Sigmoid colon (tissue), 7 donors: ENCODE results near the gene GET4. TPM values are rescaled to one million over a fixed set of nuclear protein-coding genes. Genes with fewer than 3 reads are reported as not detected.

ENCODE experiments used
- DNase-seq: peaks from one replicate; pipeline ENCODE4 v3.0.0-alpha.2; 2019
- H3K27ac ChIP-seq, 4 donors: fragments of 200-600 bp; sonication (generic); one replicate each; pipeline ENCODE4 v1.5.1; 2016 to 2019; ENCODE audit warnings: mild to moderate bottlenecking in 1 of 4
- H3K27me3 ChIP-seq, 3 donors: fragments of 200-600 bp; sonication (generic); one replicate each; pipeline ENCODE4 v1.5.1; 2019; ENCODE audit warnings: mild to moderate bottlenecking in 1 of 3
- H3K36me3 ChIP-seq, 4 donors: fragments of 200-600 bp; sonication (generic); one replicate each; pipeline ENCODE4 v1.5.1; 2016 to 2019
- H3K4me1 ChIP-seq, 4 donors: fragments of 200-600 bp; sonication (generic); one replicate each; pipeline ENCODE4 v1.5.1; 2017 to 2019
- H3K4me3 ChIP-seq, 4 donors: fragments of 200-600 bp; sonication (generic); one replicate each; pipeline ENCODE4 v1.5.1; 2017 to 2019; ENCODE audit warnings: mild to moderate bottlenecking in 2 of 4, moderate library complexity in 1 of 4
- H3K9me3 ChIP-seq, 4 donors: fragments of 200-600 bp in 3 of 4; sonication (generic) in 3 of 4; one replicate each; pipeline versions ENCODE4 v1.5.1 to v1.6.1; 2013 to 2019
- CTCF ChIP-seq, 4 experiments: fragments of 450-650 bp in 3 of 4; fragments of 200-600 bp in 1 of 4; IDR thresholded peaks; one replicate each; pipeline ENCODE4 v1.5.1; 2016 to 2019; ENCODE audit warnings: antibody characterized with exemption in 4 of 4, mild to moderate bottlenecking in 3 of 4, moderate library complexity in 2 of 4
- EP300 ChIP-seq, 4 donors: sonication (generic); formaldehyde crosslinking; IDR thresholded peaks; one replicate each; pipeline ENCODE4 v1.6.1; 2017; ENCODE audit warnings: antibody characterized with exemption in 4 of 4
- POLR2A ChIP-seq, 2 donors: fragments of 450-650 bp; IDR thresholded peaks; one replicate each; pipeline ENCODE4 v1.6.1; 2016; ENCODE audit warnings: antibody characterized with exemption in 2 of 2, mild to moderate bottlenecking in 2 of 2, moderate library complexity in 2 of 2
- POLR2AphosphoS5 ChIP-seq, 4 donors: sonication (generic); formaldehyde crosslinking; IDR thresholded peaks; one replicate each; pipeline ENCODE4 v1.6.1; 2017; ENCODE audit warnings: antibody characterized with exemption in 4 of 4
- WGBS, 2 donors: extraction: QIAGEN DNeasy Blood & Tissue Kit; methylation state at CpG; one replicate each; pipeline ENCODE4 v1.1.7; 2013; 5-methylcytosine and 5-hydroxymethylcytosine counted together
- intact Hi-C: fragments of 100-400 bp; cut with DNase I; formaldehyde crosslinking; loops from one replicate; pipeline ENCODE4 v1.15.1; 2023
- polyA plus RNA-seq, 3 donors: library from polyadenylated mRNA; stranded (reverse); fragments of 200-250 nt; gene quantifications; one replicate each; pipeline ENCODE4 v1.2.3, GENCODE V29; 2013
- total RNA-seq, 4 donors: library from RNA; depleted of rRNA; stranded (reverse); fragments of >200 nt; gene quantifications; one replicate each; pipeline ENCODE4 v1.1.0, GENCODE V29; 2016
- donor health status: healthy with polysubstance abuse.
- donor health status: Bipolar disorder and iron deficiency.
- donor health status: healthy.

Gene GET4
- total and polyA plus RNA-seq, 7 donors = 20.3 to 51.4 (median 27.0) TPM

GRCh38 chr7:896346-897075 is 20.2 kb downstream of the GET4 start:
- WGBS, 2 donors = 95 to 96% methylated on average over 42 of the region's 42 CpGs
- no peaks in the 10 kb centered on the region for H3K27me3 ChIP-seq
- intact Hi-C loops = no loop called here
- no peak for DNase-seq
- H3K36me3 ChIP-seq = peaks cover 31 to 81% (median 43%) of the 10 kb centered on the region in 4 donors
- peaks cover 0 to 18% (median 16%) of the 10 kb centered on the region in 4 donors for H3K4me1 ChIP-seq
- TF ChIP-seq CTCF (IDR thresholded peaks at IDR 0.05) = no peak
- no peak for TF ChIP-seq POLR2AphosphoS5 (IDR thresholded peaks at IDR 0.05)
- no peak for TF ChIP-seq POLR2A (IDR thresholded peaks at IDR 0.05)
- TF ChIP-seq EP300 (IDR thresholded peaks at IDR 0.05) = no peak
- H3K4me3 ChIP-seq = no peak overlapping the region
- no peaks in the 10 kb centered on the region for H3K9me3 ChIP-seq
- H3K27ac ChIP-seq = no peak overlapping the region

GRCh38 chr7:897086-897485 is 20.7 kb downstream of the GET4 start:
- H3K27ac ChIP-seq = peak overlapping the region in 1 of 4 donors; percentile 40
- peaks cover 0 to 22% (median 20%) of the 10 kb centered on the region in 4 donors for H3K4me1 ChIP-seq
- H3K27me3 ChIP-seq = no peaks in the 10 kb centered on the region
- TF ChIP-seq POLR2AphosphoS5 (IDR thresholded peaks at IDR 0.05) = no peak
- no peak for TF ChIP-seq EP300 (IDR thresholded peaks at IDR 0.05)
- no peak for TF ChIP-seq POLR2A (IDR thresholded peaks at IDR 0.05)
- TF ChIP-seq CTCF (IDR thresholded peaks at IDR 0.05) = no peak
- no peak for DNase-seq
- H3K36me3 ChIP-seq = peaks cover 26 to 75% (median 37%) of the 10 kb centered on the region in 4 donors
- 89 to 93% methylated on average over 14 of the region's 14 CpGs for WGBS, 2 donors
- H3K9me3 ChIP-seq = no peaks in the 10 kb centered on the region
- H3K4me3 ChIP-seq = no peak overlapping the region
- intact Hi-C loops = no loop called here

- Histone ChIP-seq H3K36me3 (peaks cover 19 to 68% (median 32%) of the 10 kb centered on the region in 4 donors), H3K27ac (peak overlapping the region in 3 of 4 donors; percentile 11 to 40 (median 27)), H3K4me3 (no peak overlapping the region), H3K9me3 (no peaks in the 10 kb centered on the region), H3K4me1 (peaks cover 0 to 22% (median 20%) of the 10 kb centered on the region in 4 donors), H3K27me3 (no peaks in the 10 kb centered on the region)
- no peak for DNase-seq
- intact Hi-C loops = no loop called here
- TF ChIP-seq CTCF (IDR thresholded peaks at IDR 0.05) = no peak
- TF ChIP-seq EP300 (IDR thresholded peaks at IDR 0.05) = no peak
- TF ChIP-seq POLR2A (IDR thresholded peaks at IDR 0.05) = no peak
- TF ChIP-seq POLR2AphosphoS5 (IDR thresholded peaks at IDR 0.05) = no peak
- 65 to 81% methylated on average over 27 of the region's 27 CpGs for WGBS, 2 donors
Measured at GRCh38 chr7:897771-898376, 21.5 kb downstream of the GET4 start.

- intact Hi-C loops = no loop called here
- peaks cover 0 to 22% (median 20%) of the 10 kb centered on the region in 4 donors for H3K4me1 ChIP-seq
- TF ChIP-seq POLR2A (IDR thresholded peaks at IDR 0.05) (no peak), EP300 (IDR thresholded peaks at IDR 0.05) (no peak), CTCF (IDR thresholded peaks at IDR 0.05) (no peak), POLR2AphosphoS5 (IDR thresholded peaks at IDR 0.05) (no peak)
- no peak for DNase-seq
- 80 to 86% methylated on average over 18 of the region's 18 CpGs for WGBS, 2 donors
- peaks cover 14 to 62% (median 32%) of the 10 kb centered on the region in 4 donors for H3K36me3 ChIP-seq
- peak overlapping the region in 2 of 4 donors; percentile 11 to 40 for H3K27ac ChIP-seq
- H3K9me3 ChIP-seq = no peaks in the 10 kb centered on the region
- H3K4me3 ChIP-seq = no peak overlapping the region
- no peaks in the 10 kb centered on the region for H3K27me3 ChIP-seq
Measured at GRCh38 chr7:898460-898854, 22.1 kb downstream of the GET4 start.
